A673 (cell line): Measurements from ENCODE around the gene INVS.

Source experiments
- EZH2 ChIP-seq: fragments of 200-600 bp; sonication (generic); IDR thresholded peaks from 2 replicates; pipeline ENCODE4 v1.6.1; 2017; ENCODE audit warnings: borderline replicate concordance, low read depth, mild to moderate bottlenecking, mixed read lengths, antibody characterized with exemption, low read length; ENCODE audit not compliant: poor library complexity, severe bottlenecking
- TF ChIP-seq, protein P1 (sequence below): fragments of 300-800, 200-600 bp; sonication (generic); conservative IDR thresholded peaks from 2 replicates; pipeline ENCODE4 v1.5.1; 2017; ENCODE audit warnings: low read depth, mild to moderate bottlenecking, antibody characterized with exemption, low read length, moderate library complexity, mixed read lengths

DNA sequence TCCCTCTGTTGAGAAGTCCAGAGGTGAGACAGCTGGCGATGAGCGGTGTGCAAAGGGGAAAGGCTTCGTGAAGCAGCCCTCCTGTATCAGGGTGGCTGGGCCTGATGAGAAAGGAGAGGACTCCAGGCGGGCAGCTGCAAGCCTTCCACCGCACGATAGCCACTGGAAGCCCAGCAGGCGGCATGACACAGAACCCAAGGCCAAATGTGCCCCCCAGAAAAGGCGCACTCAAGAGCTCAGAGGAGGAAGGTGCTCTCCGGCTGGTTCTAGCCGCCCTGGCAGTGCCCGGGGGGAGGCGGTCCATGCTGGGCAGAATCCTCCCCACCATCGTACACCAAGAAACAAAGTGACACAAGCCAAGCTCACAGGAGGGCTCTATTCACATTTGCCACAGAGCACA is 193.4 kb downstream of the INVS start:
- TF ChIP-seq, protein P1, sequence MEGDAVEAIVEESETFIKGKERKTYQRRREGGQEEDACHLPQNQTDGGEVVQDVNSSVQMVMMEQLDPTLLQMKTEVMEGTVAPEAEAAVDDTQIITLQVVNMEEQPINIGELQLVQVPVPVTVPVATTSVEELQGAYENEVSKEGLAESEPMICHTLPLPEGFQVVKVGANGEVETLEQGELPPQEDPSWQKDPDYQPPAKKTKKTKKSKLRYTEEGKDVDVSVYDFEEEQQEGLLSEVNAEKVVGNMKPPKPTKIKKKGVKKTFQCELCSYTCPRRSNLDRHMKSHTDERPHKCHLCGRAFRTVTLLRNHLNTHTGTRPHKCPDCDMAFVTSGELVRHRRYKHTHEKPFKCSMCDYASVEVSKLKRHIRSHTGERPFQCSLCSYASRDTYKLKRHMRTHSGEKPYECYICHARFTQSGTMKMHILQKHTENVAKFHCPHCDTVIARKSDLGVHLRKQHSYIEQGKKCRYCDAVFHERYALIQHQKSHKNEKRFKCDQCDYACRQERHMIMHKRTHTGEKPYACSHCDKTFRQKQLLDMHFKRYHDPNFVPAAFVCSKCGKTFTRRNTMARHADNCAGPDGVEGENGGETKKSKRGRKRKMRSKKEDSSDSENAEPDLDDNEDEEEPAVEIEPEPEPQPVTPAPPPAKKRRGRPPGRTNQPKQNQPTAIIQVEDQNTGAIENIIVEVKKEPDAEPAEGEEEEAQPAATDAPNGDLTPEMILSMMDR = no peak
- TF ChIP-seq EZH2 = no peak
